Measurements from ENCODE around the gene SZT2. TPM values are rescaled to one million over a fixed set of nuclear protein-coding genes. Genes with fewer than 3 reads are reported as not detected.

SZT2 gene
- total and polyA plus RNA-seq, 2 of the 13 experiments (the other 11 are each of a cell fraction or from before 2014, with no cell fraction given), result 8.0 to 8.8 TPM

DNA sequence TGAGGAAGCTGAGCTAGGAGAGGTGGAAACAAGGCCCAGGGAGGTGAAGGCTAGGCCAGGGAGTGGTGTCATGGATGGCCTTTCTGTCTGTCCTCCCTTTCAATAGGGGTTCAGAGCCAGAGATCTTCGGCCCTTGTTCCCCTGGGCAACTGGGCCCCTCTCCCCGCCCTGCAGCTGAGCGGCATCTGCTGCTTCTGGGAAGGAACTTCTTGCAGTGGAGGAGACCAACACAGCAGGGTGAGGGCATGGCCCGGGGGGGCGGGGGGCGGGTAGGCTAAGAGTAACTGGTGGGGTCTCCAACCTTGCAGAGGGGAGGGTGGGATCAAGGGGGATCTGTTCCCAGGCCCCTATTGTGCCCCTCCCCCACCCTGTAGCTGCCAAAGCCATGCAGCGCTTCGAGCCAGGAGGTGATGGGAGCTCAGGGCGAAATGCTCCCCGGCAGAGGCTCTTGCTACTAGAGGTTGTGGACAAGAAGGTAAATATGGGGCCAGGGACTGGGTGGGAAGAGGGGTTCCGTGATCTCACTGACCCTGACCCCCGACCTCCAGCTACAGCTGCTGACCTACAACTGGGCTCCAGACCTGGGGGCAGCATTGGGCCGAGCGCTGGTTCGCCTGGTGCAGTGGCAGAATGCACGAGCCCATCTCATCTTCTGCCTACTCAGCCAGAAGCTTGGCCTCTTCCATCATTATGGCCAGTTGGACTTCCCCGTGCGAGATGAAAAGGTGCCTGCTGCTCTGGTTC, 52.4 kb downstream of the SZT2 start (continued):
- no peak for TF ChIP-seq ZNF530 (CRISPR knock-in tag; IDR thresholded peaks at IDR 0.05; ENCODE audit: low read depth)

DNA sequence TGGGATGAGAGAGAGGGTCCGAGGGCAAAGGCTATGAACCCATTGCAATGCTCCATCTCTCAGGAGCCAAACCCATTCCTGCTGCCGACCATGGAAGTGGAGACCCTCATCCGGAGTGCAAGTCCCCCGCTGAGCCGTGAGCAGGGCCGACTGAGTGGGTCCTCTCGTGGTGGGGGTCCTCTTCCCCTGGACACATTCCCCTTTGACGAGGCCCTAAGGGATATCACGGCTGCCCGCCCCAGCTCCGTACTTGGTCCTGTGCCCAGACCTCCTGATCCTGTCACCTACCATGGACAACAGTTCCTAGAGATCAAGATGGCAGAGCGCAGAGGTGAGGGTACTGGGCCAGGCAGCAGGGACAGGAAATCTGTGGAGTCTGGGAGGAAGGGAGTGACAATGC, 53.1 kb downstream of the SZT2 start:
- TF ChIP-seq ATF1 (CRISPR knock-in tag; IDR thresholded peaks at IDR 0.05) (no peak), FOXK2 (IDR thresholded peaks at IDR 0.05) (no peak), HMG20B (CRISPR knock-in tag; conservative IDR thresholded peaks at IDR 0.05) (no peak), MED1 (CRISPR knock-in tag; IDR thresholded peaks at IDR 0.05) (no peak), CBFB (CRISPR knock-in tag; IDR thresholded peaks at IDR 0.05) (no peak), ATRX (CRISPR knock-in tag; IDR thresholded peaks at IDR 0.05; ENCODE audit: borderline replicate concordance) (no peak), ZNF546 (CRISPR knock-in tag; conservative IDR thresholded peaks at IDR 0.05) (no peak), ZNF446 (CRISPR knock-in tag; IDR thresholded peaks at IDR 0.05) (no peak), ZNF773 (CRISPR knock-in tag; IDR thresholded peaks at IDR 0.05; ENCODE audit: borderline replicate concordance) (no peak)
- no peaks in the 10 kb centered on the region for H3K27me3 ChIP-seq (ENCODE audit: control insufficient read depth in 1 of 2, insufficient read depth in 2 of 2, low read length in 2 of 2)
- H3K27ac ChIP-seq (ENCODE audit: extremely low read length, insufficient read depth, low read length), result no peak overlapping the region
- no peak overlapping the region for H3K4me3 ChIP-seq (replicated peaks in 1 of 3; ENCODE audit: insufficient read depth in 1 of 3, low read depth in 2 of 3, low read length in 3 of 3)
- H3K4me2 ChIP-seq (ENCODE audit: low read depth, low read length), result no peak overlapping the region
- H3K9me3 ChIP-seq (ENCODE audit: low read length), result no peaks in the 10 kb centered on the region
- no peak for ATAC-seq
- BruUV-seq (replicated peaks), result no TSS peak
- no peak overlapping the region for H2AFZ ChIP-seq (ENCODE audit: low read length)
- POLR2A ChIA-PET, result no interaction called here
- CTCF ChIA-PET (ENCODE audit: low intra/inter-chr PET ratio, low total read pairs), result no interaction called here
- in situ Hi-C loops (cut with HindIII; ENCODE audit: extremely low pct_ligation_motif_present, low pct_unique_long_range_greater_than_20kb) (no loop called here), intact Hi-C loops (cut with micrococcal nuclease; ENCODE audit: unreplicated experiment) (no loop called here)
- WGBS (ENCODE audit: low lambda C conversion rate), result 96% methylated on average over 6 of the region's 12 CpGs
- peaks cover 20 to 34% of the 10 kb centered on the region in 2 experiments; a peak in 4 of 5 replicates for H3K36me3 ChIP-seq (replicated peaks in 1 of 2; ENCODE audit: control insufficient read depth in 1 of 2, insufficient read depth in 2 of 2, low read length in 2 of 2)
- no peaks in the 10 kb centered on the region for H3K4me1 ChIP-seq (ENCODE audit: insufficient read depth, low read length)
- H3K79me2 ChIP-seq (ENCODE audit: insufficient read depth, low read length), result no peaks in the 10 kb centered on the region
- FAIRE-seq, result no peak
- H4K20me1 ChIP-seq (ENCODE audit: insufficient read depth, low read length), result no peaks in the 10 kb centered on the region
- DNase-seq (ENCODE audit: low spot score), result no peak
- H3K9ac ChIP-seq (ENCODE audit: insufficient read depth, low read depth, low read length), result no peak overlapping the region
